ENCODE results near the gene DLEC1.

The DLEC1 gene

DNA sequence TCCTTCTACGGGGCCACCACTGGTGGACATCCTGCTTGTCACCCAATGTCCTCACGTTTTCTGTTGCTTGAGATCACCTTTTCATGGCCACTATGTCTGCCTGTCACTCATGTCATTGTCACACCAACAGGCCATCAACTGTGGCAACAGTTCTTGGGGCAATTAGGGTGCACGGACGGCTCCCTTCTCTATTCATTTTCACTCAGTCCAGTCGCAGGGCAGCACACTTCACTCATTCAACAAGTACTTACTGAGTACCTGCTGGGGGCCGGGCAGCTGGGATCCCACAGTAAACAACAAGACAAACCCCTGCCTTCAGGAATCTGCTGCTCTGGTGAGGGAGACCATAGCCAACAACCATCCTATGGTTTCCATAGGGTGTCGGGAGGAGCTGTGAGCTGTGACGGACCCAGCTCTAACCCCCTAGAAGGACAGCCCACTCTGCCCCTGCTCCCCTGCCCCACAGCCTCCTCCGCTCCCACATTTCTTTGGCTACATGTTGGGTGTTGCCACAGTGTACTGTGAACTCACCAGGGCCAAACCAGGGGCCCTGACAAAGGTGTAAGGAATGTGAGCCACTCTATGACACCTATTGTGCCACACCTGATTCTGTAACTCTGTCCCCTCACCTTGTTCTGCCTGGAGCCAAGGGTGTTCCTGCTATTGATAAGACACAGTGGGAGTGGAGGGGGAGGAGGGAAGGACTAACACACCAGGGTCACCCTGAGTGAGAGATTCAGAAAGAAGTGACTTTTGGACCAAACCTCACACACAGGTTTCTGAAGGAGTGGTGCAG is 46.5 kb upstream of the DLEC1 start:
- no peak for DNase-seq (ENCODE audit: low spot score)
- ChIA-PET POLR2A (ENCODE audit: low non-redundant PET) (no interaction called here), CTCF (no interaction called here)
- no peak overlapping the region for H3K27ac ChIP-seq
- TF ChIP-seq, protein P1, sequence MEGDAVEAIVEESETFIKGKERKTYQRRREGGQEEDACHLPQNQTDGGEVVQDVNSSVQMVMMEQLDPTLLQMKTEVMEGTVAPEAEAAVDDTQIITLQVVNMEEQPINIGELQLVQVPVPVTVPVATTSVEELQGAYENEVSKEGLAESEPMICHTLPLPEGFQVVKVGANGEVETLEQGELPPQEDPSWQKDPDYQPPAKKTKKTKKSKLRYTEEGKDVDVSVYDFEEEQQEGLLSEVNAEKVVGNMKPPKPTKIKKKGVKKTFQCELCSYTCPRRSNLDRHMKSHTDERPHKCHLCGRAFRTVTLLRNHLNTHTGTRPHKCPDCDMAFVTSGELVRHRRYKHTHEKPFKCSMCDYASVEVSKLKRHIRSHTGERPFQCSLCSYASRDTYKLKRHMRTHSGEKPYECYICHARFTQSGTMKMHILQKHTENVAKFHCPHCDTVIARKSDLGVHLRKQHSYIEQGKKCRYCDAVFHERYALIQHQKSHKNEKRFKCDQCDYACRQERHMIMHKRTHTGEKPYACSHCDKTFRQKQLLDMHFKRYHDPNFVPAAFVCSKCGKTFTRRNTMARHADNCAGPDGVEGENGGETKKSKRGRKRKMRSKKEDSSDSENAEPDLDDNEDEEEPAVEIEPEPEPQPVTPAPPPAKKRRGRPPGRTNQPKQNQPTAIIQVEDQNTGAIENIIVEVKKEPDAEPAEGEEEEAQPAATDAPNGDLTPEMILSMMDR (conservative IDR thresholded peaks at IDR 0.05; ENCODE audit: low read depth), result no peak

DNA sequence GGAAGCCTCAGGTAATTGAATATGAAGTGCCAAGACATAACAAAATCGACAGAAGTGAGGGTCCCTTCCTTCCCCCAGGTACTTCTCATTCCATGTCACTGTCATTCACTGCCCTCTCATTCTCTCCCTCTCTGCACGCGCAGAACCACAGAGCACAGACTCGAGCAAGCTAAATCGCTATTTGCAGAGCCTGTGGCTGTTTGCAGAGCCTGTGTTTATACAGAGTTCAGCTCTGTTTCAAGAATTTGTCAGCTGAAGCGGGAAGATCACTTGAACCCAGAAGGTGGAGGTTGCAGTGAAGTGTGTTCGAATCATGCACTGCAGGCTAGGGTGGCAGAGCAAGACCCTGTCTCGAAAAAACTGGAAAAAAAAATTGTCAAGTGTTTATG is 45.9 kb upstream of the DLEC1 start:
- DNase-seq (ENCODE audit: low spot score), result no peak
- ChIA-PET CTCF (no interaction called here), POLR2A (ENCODE audit: low non-redundant PET) (no interaction called here)
- TF ChIP-seq, protein P1 (conservative IDR thresholded peaks at IDR 0.05; ENCODE audit: low read depth), result no peak
- peak overlapping the region; percentile 65 for H3K27ac ChIP-seq

DNA sequence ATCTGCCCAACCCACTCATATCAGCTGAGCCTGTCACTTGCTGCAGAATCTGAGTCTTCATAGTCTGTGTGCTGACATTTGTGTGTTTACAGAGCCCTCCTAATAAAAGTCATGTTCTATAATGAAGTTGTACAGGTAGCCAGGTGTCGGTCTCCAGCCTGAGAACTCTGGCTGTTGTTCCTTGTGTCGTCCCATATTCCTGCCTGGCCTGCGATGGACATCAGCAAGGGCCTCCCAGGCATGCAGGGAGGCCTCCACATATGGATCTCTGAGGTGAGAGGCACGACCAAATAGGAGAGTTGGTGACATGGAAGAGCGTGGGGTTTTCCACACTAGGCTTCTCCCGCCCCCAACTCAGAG is 45.6 kb upstream of the DLEC1 start:
- peak overlapping the region; percentile 65 for H3K27ac ChIP-seq
- no peak for DNase-seq (ENCODE audit: low spot score)
- ChIA-PET CTCF (no interaction called here), POLR2A (ENCODE audit: low non-redundant PET) (no interaction called here)
- TF ChIP-seq, protein P1 (conservative IDR thresholded peaks at IDR 0.05; ENCODE audit: low read depth), result no peak

DNA sequence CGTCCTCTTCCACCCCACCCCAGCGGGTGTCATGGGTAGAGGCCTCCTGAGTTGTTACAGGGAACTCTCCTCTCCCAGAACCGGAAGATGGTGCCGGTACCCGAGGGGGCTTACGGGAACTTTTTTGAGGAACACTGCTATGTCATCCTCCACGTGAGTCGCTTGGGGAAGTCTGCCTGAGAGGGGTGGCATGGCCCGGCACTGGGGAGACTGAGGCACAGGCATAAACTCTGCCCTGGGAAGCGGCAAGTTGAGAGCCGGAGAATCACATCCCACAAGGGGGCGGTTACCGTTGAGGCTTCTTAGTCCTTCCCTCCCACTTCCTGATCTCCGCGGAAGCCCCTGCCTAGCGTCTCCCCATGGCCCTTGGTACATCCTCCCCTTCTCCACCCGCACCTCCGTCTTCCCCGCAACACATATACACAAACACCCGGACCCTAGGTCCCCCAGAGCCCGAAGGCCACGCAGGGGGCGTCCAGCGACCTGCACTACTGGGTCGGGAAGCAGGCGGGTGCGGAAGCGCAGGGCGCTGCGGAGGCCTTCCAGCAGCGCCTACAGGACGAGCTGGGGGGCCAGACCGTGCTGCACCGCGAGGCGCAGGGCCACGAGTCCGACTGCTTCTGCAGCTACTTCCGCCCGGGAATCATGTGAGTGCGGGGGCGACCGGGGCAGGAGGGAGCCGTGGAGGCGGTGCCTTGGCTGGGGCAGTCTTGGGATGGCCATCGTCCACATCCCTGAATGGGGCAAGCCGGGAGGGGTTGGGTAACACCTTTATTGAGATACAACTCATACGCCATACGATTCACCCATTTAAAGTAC is 45.0 kb upstream of the DLEC1 start:
- TF ChIP-seq, protein P1 (conservative IDR thresholded peaks at IDR 0.05; ENCODE audit: low read depth), result no peak
- CTCF ChIA-PET, result no interaction called here
- H3K27ac ChIP-seq, result peak overlapping the region; percentile 65
- POLR2A ChIA-PET (ENCODE audit: low non-redundant PET), result no interaction called here
- DNase-seq (ENCODE audit: low spot score), result no peak

DNA sequence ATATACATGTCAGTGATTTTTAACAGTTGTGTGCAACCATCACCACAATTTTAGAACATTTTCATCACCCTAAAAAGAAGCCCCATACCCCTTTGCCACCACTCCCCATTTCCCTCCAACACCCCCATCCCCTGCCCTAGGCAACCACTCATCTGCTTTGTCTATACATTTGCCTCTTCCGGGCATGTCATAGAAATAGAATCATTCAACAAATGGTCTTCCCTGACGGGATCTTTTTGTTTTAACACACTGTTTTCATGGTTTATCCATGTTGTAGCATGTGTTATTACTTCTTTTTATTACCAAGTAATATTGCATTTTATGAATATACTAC is 44.4 kb upstream of the DLEC1 start:
- ChIA-PET POLR2A (ENCODE audit: low non-redundant PET) (no interaction called here), CTCF (no interaction called here)
- TF ChIP-seq, protein P1 (conservative IDR thresholded peaks at IDR 0.05; ENCODE audit: low read depth), result no peak
- DNase-seq (ENCODE audit: low spot score), result no peak
- H3K27ac ChIP-seq, result peak overlapping the region; percentile 65

DNA sequence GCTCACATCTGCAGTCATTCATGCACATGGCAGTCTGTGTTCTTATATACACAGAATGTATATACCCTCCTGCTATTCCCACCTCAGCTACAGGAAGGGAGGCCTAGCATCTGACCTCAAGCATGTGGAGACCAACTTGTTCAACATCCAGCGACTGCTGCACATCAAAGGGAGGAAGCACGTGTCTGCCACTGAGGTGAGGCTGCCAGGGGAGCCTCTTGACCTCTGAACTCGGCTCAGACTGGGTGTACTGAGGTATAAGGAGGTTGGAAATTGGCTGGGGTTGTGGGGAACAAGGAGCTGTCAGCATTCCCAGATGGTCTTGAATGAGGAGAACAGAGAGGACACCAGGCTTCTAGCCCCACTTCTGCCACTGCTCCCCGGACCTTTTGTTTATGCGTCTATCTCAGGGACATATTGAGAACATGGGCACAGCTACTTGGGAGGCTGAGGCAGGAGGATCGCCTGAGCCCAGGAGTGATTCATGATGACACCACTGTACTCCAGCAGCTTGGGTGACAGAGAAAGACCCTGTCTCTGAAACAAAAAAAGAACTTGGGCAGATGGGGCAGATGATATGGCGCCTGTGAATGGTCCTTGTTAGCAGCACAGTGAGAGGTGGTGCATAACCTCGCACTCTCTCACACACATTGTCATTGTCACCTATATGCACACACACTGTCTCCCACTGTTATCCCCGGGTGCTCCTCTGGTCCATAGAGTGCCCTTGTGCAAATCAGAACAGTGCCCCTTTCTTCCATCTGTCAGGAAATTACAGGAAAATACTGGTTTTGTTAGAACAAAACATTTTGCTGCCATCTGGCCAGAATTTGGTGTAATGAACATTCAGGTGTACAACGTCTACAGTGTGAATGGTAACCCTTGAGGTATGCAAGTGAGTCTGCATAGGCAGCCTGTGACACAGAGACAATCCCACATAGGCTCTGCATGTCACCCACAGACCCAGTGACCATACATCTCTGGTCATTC is 43.1 kb upstream of the DLEC1 start:
- CTCF ChIA-PET, result interaction anchor here (1.1 kb wide), 1 partner anchor 22 kb away, joined by 3 read pairs; no protein-coding TSS in a partner anchor
- no peak overlapping the region; the same call in 1 of the 2 replicates for H3K27ac ChIP-seq
- POLR2A ChIA-PET (ENCODE audit: low non-redundant PET), result no interaction called here
- TF ChIP-seq, protein P1 (conservative IDR thresholded peaks at IDR 0.05; ENCODE audit: low read depth), result no peak
- DNase-seq (ENCODE audit: low spot score), result no peak

Data from RWPE1 (cell line).